HUES6 (cell line): ENCODE results near the gene UNC13C.

Source experiments
- H3K27ac ChIP-seq: 2 replicates; pipeline ENCODE4 v1.7.0; 2013; ENCODE audit warnings: low read depth, mild to moderate bottlenecking, low read length, inconsistent platforms
- H3K27me3 ChIP-seq: 2 replicates; pipeline ENCODE4 v1.6.1; 2013; ENCODE audit warnings: low read length; ENCODE audit not compliant: control insufficient read depth, insufficient read depth
- H3K36me3 ChIP-seq: 2 replicates; pipeline ENCODE4 v1.6.1; 2013; ENCODE audit warnings: low read length; ENCODE audit not compliant: control insufficient read depth, insufficient read depth
- H3K4me1 ChIP-seq: 2 replicates; pipeline ENCODE4 v1.6.1; 2013; ENCODE audit warnings: low read length; ENCODE audit not compliant: control insufficient read depth, insufficient read depth
- H3K4me3 ChIP-seq: 2 replicates; pipeline ENCODE4 v1.5.1; 2013; ENCODE audit warnings: low read depth, low read length
- H3K9ac ChIP-seq: one replicate; pipeline ENCODE4 v1.6.1; 2013; ENCODE audit warnings: mild to moderate bottlenecking, low read length
- H3K9me3 ChIP-seq: 2 replicates; pipeline ENCODE4 v1.6.1; 2013; ENCODE audit warnings: low read depth, low read length; ENCODE audit not compliant: control insufficient read depth, insufficient read depth

Gene UNC13C

DNA sequence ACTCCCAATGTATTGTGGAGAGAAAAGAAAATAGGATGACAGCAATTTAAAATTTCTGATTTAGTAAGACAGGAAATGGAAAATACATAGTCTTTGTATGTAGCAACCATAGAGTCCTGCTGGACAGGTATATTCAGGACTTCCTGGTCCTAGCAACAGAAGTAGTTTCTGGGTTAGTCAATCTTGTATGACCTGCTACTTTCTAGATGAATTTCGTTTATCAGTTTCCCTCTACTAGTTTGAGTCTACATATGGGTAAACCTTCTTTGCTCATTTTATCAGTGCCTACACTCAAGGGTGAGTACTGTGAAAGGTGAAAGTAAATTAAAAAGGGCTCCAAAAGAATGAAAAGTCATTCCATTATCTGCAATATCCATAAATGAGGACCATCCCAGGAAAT is 309.8 kb downstream of the UNC13C start:
- Histone ChIP-seq H3K27me3 (0 out of 2 replicates have a peak, but pooled peaks cover 3% of the 10 kb centered on the region), H3K9ac (no peak overlapping the region), H3K4me1 (no peaks in the 10 kb centered on the region), H3K36me3 (no peaks in the 10 kb centered on the region), H3K27ac (no peak overlapping the region), H3K9me3 (no peaks in the 10 kb centered on the region; the same call in 1 of the 2 replicates), H3K4me3 (no peak overlapping the region)

DNA sequence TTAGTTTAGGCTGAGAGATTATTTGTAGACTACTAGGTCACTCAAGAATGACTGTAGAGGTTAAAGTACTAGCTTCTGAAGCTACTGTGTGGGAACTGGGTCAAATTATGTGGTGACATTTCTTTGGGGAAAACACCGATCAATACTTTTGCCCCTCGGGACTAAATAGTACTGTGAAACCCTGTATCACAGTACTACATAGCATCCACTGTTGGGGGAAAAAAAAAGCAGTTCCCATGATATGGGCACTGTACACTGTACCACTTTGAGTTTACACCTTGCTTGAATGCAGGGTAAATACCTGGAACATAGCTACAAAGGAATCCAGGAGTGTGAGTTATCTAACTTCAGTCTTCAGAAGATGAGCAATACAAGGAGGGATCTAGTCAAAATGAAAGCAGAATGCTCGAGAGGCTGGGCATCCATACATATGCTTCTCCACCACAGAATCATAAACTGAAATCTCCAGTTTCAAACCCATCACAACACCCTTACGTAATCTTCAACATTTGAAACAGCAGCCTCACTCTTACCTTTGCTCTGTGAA is 311.4 kb downstream of the UNC13C start:
- no peak overlapping the region for H3K9ac ChIP-seq
- no peaks in the 10 kb centered on the region for H3K4me1 ChIP-seq
- no peak overlapping the region for H3K4me3 ChIP-seq
- no peaks in the 10 kb centered on the region for H3K9me3 ChIP-seq
- H3K27me3 ChIP-seq = 0 out of 2 replicates have a peak, but pooled peaks cover 3% of the 10 kb centered on the region
- no peaks in the 10 kb centered on the region for H3K36me3 ChIP-seq
- H3K27ac ChIP-seq = no peak overlapping the region

DNA sequence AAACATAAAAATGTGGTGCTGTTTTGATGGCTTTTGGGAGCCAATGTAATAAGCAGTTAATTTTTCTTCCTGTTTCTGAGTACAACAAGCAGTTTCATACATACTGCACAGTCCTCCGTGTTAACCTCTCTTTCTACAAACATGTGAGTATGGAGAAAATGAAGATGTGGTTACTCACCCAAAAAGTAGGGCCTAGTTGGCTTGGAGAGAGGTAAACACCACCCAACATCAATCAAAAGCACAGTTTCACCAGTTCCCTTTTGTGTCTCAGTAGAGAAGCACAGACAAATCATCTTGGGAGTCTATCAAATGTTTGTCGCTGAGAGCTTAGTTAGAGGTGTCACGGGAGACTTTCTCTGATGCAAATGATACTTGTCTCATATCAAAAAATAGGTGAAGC is 320.2 kb downstream of the UNC13C start:
- Histone ChIP-seq H3K36me3 (no peaks in the 10 kb centered on the region), H3K27me3 (no peaks in the 10 kb centered on the region), H3K4me1 (no peaks in the 10 kb centered on the region), H3K9ac (no peak overlapping the region), H3K9me3 (no peaks in the 10 kb centered on the region), H3K4me3 (no peak overlapping the region), H3K27ac (no peak overlapping the region)

- Histone ChIP-seq H3K9ac (no peak overlapping the region), H3K9me3 (no peaks in the 10 kb centered on the region), H3K36me3 (no peaks in the 10 kb centered on the region), H3K4me3 (no peak overlapping the region), H3K27ac (no peak overlapping the region), H3K4me1 (no peaks in the 10 kb centered on the region; the same call in 1 of the 2 replicates), H3K27me3 (no peaks in the 10 kb centered on the region)
These were observed 326.1 kb downstream of the UNC13C start for GRCh38 chr15:54304321-54304720.

- Histone ChIP-seq H3K27ac (no peak overlapping the region), H3K9me3 (no peaks in the 10 kb centered on the region), H3K4me1 (no peaks in the 10 kb centered on the region; the same call in 1 of the 2 replicates), H3K36me3 (no peaks in the 10 kb centered on the region), H3K27me3 (no peaks in the 10 kb centered on the region), H3K4me3 (no peak overlapping the region), H3K9ac (no peak overlapping the region)
These were observed 326.9 kb downstream of the UNC13C start for GRCh38 chr15:54305138-54305537.

DNA sequence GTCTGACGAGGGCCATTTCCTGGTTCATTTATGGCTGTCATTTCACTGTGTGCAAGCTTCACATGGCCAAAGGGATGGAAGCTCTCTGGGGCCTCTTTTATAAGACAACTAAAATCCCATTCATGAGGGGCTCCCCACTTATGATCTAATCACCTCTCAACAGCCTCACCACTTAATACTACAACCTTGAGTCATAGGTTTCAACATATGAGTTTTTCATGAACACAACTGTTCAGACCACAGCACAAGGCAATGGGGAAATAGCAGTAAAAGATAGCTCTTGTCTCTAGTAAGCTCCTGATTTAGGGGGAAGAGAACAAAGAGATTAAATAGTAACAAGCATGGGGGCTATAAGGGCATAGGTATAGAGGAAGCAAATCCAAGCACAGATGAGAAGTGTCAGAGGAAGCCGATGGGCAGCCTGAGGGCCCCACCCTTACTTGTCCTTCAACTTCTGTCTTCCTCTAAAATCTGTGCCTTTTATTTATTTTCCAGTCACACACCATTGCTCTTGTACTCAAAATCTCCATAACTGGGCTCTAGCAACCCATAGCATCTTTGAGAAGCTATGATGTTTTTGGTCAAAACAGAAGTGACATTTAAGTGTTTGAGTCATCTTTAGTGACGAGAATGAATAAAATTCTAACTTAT is 329.1 kb downstream of the UNC13C start:
- peaks cover 2% of the 10 kb centered on the region; the same call in 1 of the 2 replicates for H3K4me1 ChIP-seq
- H3K4me3 ChIP-seq = no peak overlapping the region
- H3K27me3 ChIP-seq = no peaks in the 10 kb centered on the region
- no peaks in the 10 kb centered on the region for H3K9me3 ChIP-seq
- H3K36me3 ChIP-seq = no peaks in the 10 kb centered on the region
- no peak overlapping the region for H3K9ac ChIP-seq
- H3K27ac ChIP-seq = no peak overlapping the region

- H3K4me1 ChIP-seq = peaks cover 6% of the 10 kb centered on the region; the same call in 1 of the 2 replicates
- H3K4me3 ChIP-seq = no peak overlapping the region
- H3K27ac ChIP-seq = no peak overlapping the region
- no peak overlapping the region for H3K9ac ChIP-seq
- no peaks in the 10 kb centered on the region for H3K27me3 ChIP-seq
- no peaks in the 10 kb centered on the region for H3K9me3 ChIP-seq
- H3K36me3 ChIP-seq = no peaks in the 10 kb centered on the region
These were observed 329.7 kb downstream of the UNC13C start for GRCh38 chr15:54307926-54308325.

DNA sequence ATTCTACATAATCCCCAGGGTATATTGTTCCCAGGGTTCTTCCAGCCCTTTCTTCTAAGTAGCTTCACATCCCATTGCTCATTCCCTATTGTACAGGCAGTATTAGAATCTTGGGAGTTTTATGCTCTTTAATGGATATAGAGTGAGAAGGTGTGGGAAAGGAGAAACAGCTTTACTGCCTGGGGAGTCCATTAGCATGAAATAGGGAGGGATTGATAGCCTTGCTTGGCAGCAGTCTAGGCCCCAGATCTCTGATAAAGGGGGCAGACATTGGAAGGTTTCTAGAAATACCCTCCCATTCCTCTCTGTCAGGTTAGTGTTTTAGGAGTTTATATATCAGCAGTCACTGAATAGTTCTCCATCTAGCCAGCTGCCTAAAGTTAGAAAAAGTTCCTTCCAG is 334.3 kb downstream of the UNC13C start:
- Histone ChIP-seq H3K27ac (no peak overlapping the region), H3K4me1 (0 out of 2 replicates have a peak, but pooled peaks cover 6% of the 10 kb centered on the region), H3K9ac (no peak overlapping the region), H3K36me3 (no peaks in the 10 kb centered on the region), H3K4me3 (no peak overlapping the region), H3K9me3 (no peaks in the 10 kb centered on the region), H3K27me3 (no peaks in the 10 kb centered on the region)

- Histone ChIP-seq H3K9me3 (no peaks in the 10 kb centered on the region), H3K9ac (no peak overlapping the region), H3K27me3 (no peaks in the 10 kb centered on the region), H3K4me3 (no peak overlapping the region), H3K4me1 (peaks cover 13% of the 10 kb centered on the region), H3K36me3 (no peaks in the 10 kb centered on the region), H3K27ac (no peak overlapping the region)
These were observed 343.2 kb downstream of the UNC13C start for GRCh38 chr15:54321426-54321825.

- Histone ChIP-seq H3K4me3 (no peak overlapping the region), H3K4me1 (peaks cover 18% of the 10 kb centered on the region), H3K9me3 (no peaks in the 10 kb centered on the region), H3K27ac (no peak overlapping the region), H3K36me3 (no peaks in the 10 kb centered on the region), H3K27me3 (no peaks in the 10 kb centered on the region), H3K9ac (no peak overlapping the region)
These were observed 344.1 kb downstream of the UNC13C start for GRCh38 chr15:54322341-54322740.

DNA sequence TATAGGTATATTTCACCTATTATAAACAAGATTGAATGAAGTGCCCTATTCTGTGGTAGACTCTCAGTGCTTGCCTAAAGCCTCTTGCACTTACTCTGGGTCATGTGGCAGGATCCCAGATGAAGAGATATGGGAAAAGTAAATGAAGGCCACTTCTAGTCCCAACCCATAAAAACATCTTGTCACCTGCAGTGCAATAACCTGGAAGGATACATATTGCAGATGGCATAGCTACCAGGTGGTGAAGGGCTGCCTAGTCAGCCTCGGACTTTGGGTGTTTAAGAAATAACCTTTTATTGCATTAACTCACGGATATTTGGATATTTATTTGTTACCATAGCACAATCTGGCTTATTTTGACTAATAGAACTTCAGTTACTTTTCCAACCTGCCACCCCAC is 367.1 kb downstream of the UNC13C start:
- H3K9ac ChIP-seq = no peak overlapping the region
- H3K4me3 ChIP-seq = no peak overlapping the region

More for the DNA sequence above, 367.1 kb downstream of the UNC13C start:
- Histone ChIP-seq H3K4me1 (no peaks in the 10 kb centered on the region), H3K27ac (no peak overlapping the region), H3K9me3 (no peaks in the 10 kb centered on the region), H3K36me3 (no peaks in the 10 kb centered on the region), H3K27me3 (no peaks in the 10 kb centered on the region)
